Uterus (tissue), 2 donors: ENCODE results near the gene AMN.

ENCODE experiments used
- POLR2A ChIP-seq, 2 donors: fragments of 450-650 bp; IDR thresholded peaks; one replicate each; pipeline ENCODE4 v1.6.1; 2016; ENCODE audit warnings: antibody characterized with exemption in 2 of 2, mild to moderate bottlenecking in 1 of 2, moderate library complexity in 1 of 2
- TF ChIP-seq, protein P1 (sequence below), 4 experiments: fragments of 200-600 bp in 2 of 4; fragments of 450-650 bp in 2 of 4; sonication (generic) in 2 of 4; IDR thresholded peaks; one replicate each; pipeline ENCODE4 v1.5.1; 2016 to 2019; ENCODE audit warnings: antibody characterized with exemption in 4 of 4, mild to moderate bottlenecking in 2 of 4, moderate library complexity in 1 of 4

DNA sequence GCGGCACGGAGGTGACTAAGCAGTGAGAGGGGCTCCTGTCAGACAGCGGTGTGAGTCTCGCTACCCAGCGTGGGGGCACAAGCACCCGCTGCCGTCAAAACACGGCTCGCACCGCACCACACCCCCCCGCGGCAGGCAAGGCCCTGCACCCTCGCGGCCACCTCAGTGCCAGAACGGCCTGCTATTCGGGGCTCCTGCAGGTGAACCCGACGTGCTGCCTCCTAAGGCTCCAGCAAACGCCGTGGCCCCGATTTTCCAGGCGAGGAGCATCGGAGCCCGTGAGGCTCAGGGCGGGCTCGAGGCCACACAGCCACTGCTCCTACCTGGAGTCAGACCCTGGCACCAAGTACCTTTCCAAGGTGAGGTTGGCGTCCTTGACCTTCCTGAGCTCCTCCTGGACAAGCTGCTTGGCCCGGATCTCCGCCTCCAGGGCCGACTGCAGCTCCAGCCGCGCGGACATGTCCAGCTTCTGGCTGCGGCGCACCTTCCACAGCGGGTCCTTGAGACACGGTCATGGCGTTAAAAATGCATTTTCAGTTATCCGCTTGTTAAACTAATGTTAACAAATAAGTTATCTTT is 41.8 kb downstream of the AMN start:
- TF ChIP-seq, protein P1, sequence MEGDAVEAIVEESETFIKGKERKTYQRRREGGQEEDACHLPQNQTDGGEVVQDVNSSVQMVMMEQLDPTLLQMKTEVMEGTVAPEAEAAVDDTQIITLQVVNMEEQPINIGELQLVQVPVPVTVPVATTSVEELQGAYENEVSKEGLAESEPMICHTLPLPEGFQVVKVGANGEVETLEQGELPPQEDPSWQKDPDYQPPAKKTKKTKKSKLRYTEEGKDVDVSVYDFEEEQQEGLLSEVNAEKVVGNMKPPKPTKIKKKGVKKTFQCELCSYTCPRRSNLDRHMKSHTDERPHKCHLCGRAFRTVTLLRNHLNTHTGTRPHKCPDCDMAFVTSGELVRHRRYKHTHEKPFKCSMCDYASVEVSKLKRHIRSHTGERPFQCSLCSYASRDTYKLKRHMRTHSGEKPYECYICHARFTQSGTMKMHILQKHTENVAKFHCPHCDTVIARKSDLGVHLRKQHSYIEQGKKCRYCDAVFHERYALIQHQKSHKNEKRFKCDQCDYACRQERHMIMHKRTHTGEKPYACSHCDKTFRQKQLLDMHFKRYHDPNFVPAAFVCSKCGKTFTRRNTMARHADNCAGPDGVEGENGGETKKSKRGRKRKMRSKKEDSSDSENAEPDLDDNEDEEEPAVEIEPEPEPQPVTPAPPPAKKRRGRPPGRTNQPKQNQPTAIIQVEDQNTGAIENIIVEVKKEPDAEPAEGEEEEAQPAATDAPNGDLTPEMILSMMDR (IDR thresholded peaks at IDR 0.05): no peak
- TF ChIP-seq POLR2A (IDR thresholded peaks at IDR 0.05): no peak
